ENCODE measurements around the gene MRPL11. TPM values are rescaled to one million over a fixed set of nuclear protein-coding genes. Genes with fewer than 3 reads are reported as not detected.
A peak's percentile ranks its signal among the peaks of the same experiment; 100 is the strongest.

Gene MRPL11
- total and polyA plus RNA-seq, 10 donors = 25.5 to 87.1 (median 37.3) TPM

GRCh38 chr11:66415423-66415822 is 23.2 kb downstream of the MRPL11 start:
- 51 to 62% (median 56%) methylated on average over 2 of the region's 2 CpGs for WGBS, 5 donors
- peaks cover 0 to 97% (median 33%) of the 10 kb centered on the region in 7 donors for H3K27me3 ChIP-seq (replicated peaks in 1 of 7)
- H3K36me3 ChIP-seq = no peaks in the 10 kb centered on the region
- TF ChIP-seq POLR2AphosphoS5 (IDR thresholded peaks at IDR 0.05) = no peak
- TF ChIP-seq POLR2A (IDR thresholded peaks at IDR 0.05) = no peak
- TF ChIP-seq CTCF (IDR thresholded peaks at IDR 0.05 in 8 of 11, conservative IDR thresholded peaks at IDR 0.05 in 3 of 11) = no peak
- no peaks in the 10 kb centered on the region for H3K9me3 ChIP-seq
- intact Hi-C loops (cut with DNase I; ENCODE audit: low total_unique reads) = no loop called here
- peaks cover 0 to 10% (median 0%) of the 10 kb centered on the region in 6 donors for H3K4me1 ChIP-seq
- no peak for DNase-seq
- no peak overlapping the region for H3K4me3 ChIP-seq
- H3K27ac ChIP-seq = no peak overlapping the region

- H3K36me3 ChIP-seq = no peaks in the 10 kb centered on the region
- DNase-seq = no peak
- H3K4me1 ChIP-seq = peaks cover 0 to 11% (median under 1%) of the 10 kb centered on the region in 6 donors
- no peak for TF ChIP-seq POLR2A (IDR thresholded peaks at IDR 0.05)
- no peak for TF ChIP-seq POLR2AphosphoS5 (IDR thresholded peaks at IDR 0.05)
- no peak for TF ChIP-seq CTCF (IDR thresholded peaks at IDR 0.05 in 8 of 11, conservative IDR thresholded peaks at IDR 0.05 in 3 of 11)
- H3K9me3 ChIP-seq = no peaks in the 10 kb centered on the region
- no peak overlapping the region for H3K27ac ChIP-seq
- peaks cover 0 to 97% (median 36%) of the 10 kb centered on the region in 7 donors for H3K27me3 ChIP-seq (replicated peaks in 1 of 7)
- 47 to 60% (median 54%) methylated on average over 12 of the region's 12 CpGs for WGBS, 5 donors
- intact Hi-C loops (cut with DNase I; ENCODE audit: low total_unique reads) = no loop called here
- H3K4me3 ChIP-seq = no peak overlapping the region
These were observed 24.3 kb downstream of the MRPL11 start for GRCh38 chr11:66414120-66414934.

- no peak for TF ChIP-seq POLR2A (IDR thresholded peaks at IDR 0.05)
- TF ChIP-seq POLR2AphosphoS5 (IDR thresholded peaks at IDR 0.05) = no peak
- TF ChIP-seq CTCF (IDR thresholded peaks at IDR 0.05 in 8 of 11, conservative IDR thresholded peaks at IDR 0.05 in 3 of 11) = no peak
- Histone ChIP-seq H3K36me3 (no peaks in the 10 kb centered on the region), H3K4me1 (peaks cover 5 to 19% (median 10%) of the 10 kb centered on the region in 6 donors), H3K27ac (no peak overlapping the region), H3K9me3 (no peaks in the 10 kb centered on the region), H3K4me3 (no peak overlapping the region), H3K27me3 (replicated peaks in 1 of 7) (peaks cover 0 to 97% (median 32%) of the 10 kb centered on the region in 7 donors)
- WGBS, 5 donors = 75 to 90% (median 78%) methylated on average over 6 of the region's 6 CpGs
- intact Hi-C loops (cut with DNase I; ENCODE audit: low total_unique reads) = no loop called here
- DNase-seq = no peak
These were observed 25.5 kb downstream of the MRPL11 start for GRCh38 chr11:66413167-66413566.

GRCh38 chr11:66412110-66412509 is 26.5 kb downstream of the MRPL11 start:
- intact Hi-C loops (cut with DNase I; ENCODE audit: low total_unique reads) = no loop called here
- TF ChIP-seq CTCF (IDR thresholded peaks at IDR 0.05 in 8 of 11, conservative IDR thresholded peaks at IDR 0.05 in 3 of 11) = no peak
- TF ChIP-seq POLR2AphosphoS5 (IDR thresholded peaks at IDR 0.05) = no peak
- no peak for TF ChIP-seq POLR2A (IDR thresholded peaks at IDR 0.05)

More at GRCh38 chr11:66412110-66412509, 26.5 kb downstream of the MRPL11 start:
- Histone ChIP-seq H3K27ac (no peak overlapping the region), H3K4me1 (peaks cover 5 to 16% (median 10%) of the 10 kb centered on the region in 6 donors), H3K27me3 (replicated peaks in 1 of 7) (peaks cover 0 to 89% (median 28%) of the 10 kb centered on the region in 7 donors), H3K36me3 (no peaks in the 10 kb centered on the region), H3K4me3 (no peak overlapping the region), H3K9me3 (no peaks in the 10 kb centered on the region)
- DNase-seq = peak; percentile 56
- 69 to 85% (median 81%) methylated on average over 7 of the region's 7 CpGs for WGBS, 5 donors

Measured in spleen (tissue), 11 donors.